GM18502 (cell line): ENCODE data around the gene GLI3.

Experiments used
- ATAC-seq: cut with Tn5 transposase; IDR thresholded peaks from one replicate; pipeline ENCODE4 v1.9.1; 2021; ENCODE audit warnings: mild to moderate bottlenecking; ENCODE audit not compliant: unreplicated experiment, poor library complexity

GLI3 gene

DNA sequence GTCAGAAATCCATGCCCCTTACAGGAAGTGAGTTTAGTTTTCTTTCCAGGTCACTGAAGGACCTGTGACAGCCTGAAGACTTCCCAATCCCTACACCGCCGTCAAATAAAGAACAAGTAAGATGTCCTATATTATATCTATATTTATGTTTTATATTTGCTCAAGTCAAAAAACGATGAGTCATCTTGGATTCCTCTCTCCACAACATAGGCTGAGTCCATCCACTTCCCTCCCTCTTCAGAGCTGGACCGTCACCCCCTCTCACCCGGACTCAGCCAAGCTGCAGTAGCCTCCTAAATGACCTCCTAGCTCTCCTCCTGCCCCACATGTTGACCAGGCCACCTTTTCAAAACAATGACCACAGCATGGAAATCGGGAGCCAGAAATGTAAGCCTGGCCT is 53.5 kb downstream of the GLI3 start:
- no peak for ATAC-seq

- no peak for ATAC-seq
Observed at GRCh38 chr7:42181566-42181965, 55.4 kb downstream of the GLI3 start.

DNA sequence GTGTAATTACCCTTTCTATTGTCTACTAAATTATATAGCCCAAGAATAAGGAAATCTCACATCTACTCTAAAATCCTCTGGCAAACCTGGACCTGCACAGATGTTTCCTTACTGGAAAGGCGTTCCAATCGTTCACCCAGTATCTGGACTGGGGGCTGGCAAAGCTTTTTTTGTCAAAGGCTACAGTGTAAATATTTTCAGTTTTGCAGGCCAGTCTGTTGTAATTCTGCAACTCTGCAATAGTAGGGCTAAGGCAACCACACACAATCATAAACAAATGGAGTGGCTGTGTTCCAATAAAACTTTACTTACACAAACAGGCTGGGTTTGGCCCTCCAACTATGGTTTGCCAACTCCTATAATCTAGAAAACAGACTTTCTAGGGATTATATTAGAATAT is 56.2 kb downstream of the GLI3 start:
- ATAC-seq = no peak

- no peak for ATAC-seq
Observed at GRCh38 chr7:42176724-42177101, 60.3 kb downstream of the GLI3 start.

GRCh38 chr7:42175834-42176723 is 60.9 kb downstream of the GLI3 start:
- no peak for ATAC-seq

- ATAC-seq = no peak
Observed at GRCh38 chr7:42174391-42174912, 62.6 kb downstream of the GLI3 start.

GRCh38 chr7:42170724-42171123 is 66.3 kb downstream of the GLI3 start:
- ATAC-seq = no peak

DNA sequence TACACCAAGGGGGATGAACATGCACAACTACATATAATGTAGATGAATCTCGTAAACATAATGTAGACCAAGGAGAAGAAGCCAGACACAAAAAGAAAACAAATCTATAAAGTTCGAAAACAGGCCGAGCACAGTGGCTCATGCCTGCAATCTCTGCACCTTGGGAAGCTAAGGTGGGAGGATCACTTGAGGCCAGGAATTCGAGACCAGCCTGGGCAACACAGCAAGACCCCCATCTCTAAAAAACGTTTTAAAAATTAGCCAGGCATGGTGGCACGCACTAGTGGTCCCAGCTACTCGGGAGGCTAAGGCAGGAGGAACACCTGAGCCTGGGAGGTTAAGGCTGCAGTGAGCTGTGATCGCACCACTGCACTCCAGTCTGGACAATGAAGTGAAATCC is 68.5 kb downstream of the GLI3 start:
- no peak for ATAC-seq

DNA sequence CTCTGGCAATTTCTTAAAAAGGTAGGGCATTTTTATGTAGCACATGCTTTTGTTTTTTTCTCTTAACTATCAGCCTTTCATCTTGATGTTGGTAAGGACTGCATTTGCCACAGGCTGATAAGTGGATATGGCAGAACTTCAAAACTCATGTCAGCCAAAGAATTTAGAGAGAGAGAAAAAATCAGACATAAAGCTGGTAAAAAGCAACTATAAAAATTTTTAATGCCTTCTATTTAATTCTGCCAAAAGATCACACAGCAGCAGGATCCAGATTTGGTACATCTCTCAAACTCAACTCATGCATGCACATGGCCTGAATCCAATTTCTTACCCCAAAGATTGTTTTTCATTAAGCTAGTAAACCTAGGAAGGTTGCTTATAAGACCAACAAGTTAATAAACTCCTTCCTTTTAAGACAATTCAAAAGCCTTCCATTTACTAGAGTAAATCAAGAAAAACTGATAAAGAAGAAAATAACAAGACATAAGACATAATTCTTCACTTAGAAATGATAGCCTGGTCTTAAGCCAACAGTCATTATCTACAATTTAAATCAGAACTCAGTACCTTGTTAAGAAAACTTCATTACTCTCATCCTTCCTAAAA is 69.3 kb downstream of the GLI3 start:
- no peak for ATAC-seq

- ATAC-seq = no peak
Observed at GRCh38 chr7:42167206-42167605, 69.8 kb downstream of the GLI3 start.

DNA sequence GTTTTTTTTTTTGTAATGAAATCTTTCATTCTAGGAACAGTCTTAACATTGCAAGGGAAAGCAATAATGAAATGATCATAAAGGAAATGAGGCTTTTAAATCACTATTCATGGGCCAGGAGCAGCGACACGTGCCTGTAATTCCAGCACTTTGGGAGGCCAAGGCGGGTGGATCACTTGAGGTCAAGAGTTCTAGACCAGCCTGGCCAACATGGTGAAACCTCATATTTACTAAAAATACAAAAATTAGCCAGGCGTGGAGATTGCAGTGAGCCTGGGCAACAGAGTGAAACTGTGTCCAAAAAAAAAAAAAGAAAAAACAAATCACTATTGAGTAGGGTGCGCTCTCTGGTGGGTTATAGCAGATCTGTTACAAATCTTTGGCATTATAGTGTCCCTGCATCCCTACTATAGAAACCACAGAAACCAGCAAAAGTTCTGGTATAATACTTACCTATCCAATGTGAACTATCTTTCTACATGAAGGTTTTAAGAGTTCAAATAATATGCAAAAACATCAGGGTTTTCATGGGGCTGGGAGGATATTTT is 72.1 kb downstream of the GLI3 start:
- no peak for ATAC-seq

GRCh38 chr7:42162560-42163325 is 74.3 kb downstream of the GLI3 start:
- no peak for ATAC-seq

DNA sequence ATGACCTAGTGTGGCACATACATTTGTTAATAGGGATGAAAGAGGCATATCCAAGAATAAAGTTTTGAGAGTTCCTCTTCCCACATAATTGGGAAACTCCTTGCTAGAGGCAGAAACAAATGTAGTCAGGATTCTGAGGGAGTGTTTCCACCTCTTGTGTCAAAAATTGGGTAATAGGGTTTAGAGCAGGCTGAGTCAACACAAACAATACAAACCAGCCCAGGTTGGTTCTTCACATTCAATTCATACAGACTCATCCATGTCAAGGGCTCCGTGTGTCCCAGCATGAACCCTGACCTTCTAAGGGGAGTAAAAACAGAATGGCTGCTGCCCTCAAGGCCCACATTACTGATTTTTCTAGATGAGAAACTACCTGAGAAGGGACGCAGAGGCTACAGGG is 75.3 kb downstream of the GLI3 start:
- ATAC-seq = no peak

GRCh38 chr7:42161110-42161509 is 75.9 kb downstream of the GLI3 start:
- no peak for ATAC-seq

- ATAC-seq = no peak
Observed at GRCh38 chr7:42159130-42159529, 77.9 kb downstream of the GLI3 start.

DNA sequence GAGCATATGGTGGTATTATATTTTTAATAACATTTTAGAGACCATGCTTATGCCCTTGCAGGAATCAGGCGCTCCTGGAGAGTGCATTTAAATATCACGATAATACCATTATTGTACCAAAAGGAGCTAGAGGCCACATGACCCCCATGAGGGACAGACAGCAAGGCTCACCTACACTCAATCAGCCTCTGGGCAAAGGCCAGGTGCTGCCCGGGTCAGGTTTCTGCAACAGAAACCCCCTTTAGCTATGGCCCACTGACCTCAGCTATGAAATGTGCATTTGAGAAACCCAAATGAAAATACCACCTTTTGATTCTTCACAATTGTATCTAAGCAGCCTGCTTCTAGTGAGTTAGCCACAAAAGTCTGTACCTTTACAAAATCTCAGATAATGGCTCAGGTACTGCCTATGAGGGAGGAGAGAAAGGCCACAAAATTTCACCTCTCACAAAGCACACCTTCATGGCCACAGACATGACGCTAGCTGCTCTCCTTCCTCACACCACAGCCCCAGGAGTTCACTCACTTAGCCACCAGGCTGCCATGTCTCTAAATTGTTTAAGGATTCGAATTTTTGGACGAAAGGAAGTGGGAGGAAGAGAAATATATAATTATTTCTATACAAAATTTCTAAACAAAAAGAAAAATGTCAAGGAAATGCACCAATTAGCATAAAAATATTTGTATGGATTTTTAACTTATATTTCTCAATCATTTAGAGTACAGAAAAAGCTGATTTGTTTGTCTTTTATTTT is 79.9 kb downstream of the GLI3 start:
- ATAC-seq = no peak

DNA sequence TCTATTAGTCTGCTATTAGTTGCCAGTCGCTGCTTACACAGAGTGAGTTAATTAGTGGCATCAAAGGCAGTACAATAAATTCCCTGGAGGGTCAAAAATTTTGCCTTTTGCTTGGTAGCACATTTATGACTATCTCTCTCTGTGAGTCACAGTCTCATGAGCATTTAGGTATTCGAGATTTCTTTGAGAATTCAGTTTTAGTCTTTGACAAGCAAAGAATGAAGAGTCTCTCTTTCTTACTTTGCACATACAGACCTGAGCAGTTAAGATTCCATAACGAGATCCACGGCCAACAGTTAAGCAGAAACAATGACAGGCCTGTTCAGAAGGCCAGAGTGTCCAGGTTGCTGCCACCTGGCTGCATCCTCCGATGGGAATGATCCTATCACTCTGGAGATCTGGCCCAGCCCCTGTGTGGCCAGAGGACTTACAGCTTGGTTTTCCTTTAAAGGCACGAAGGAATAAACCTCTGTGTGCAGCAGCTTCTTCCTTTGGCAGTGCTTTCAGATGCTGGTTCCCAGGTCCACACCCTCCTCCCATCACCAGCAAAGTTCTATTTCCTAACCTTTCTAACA is 80.6 kb downstream of the GLI3 start:
- ATAC-seq = no peak

DNA sequence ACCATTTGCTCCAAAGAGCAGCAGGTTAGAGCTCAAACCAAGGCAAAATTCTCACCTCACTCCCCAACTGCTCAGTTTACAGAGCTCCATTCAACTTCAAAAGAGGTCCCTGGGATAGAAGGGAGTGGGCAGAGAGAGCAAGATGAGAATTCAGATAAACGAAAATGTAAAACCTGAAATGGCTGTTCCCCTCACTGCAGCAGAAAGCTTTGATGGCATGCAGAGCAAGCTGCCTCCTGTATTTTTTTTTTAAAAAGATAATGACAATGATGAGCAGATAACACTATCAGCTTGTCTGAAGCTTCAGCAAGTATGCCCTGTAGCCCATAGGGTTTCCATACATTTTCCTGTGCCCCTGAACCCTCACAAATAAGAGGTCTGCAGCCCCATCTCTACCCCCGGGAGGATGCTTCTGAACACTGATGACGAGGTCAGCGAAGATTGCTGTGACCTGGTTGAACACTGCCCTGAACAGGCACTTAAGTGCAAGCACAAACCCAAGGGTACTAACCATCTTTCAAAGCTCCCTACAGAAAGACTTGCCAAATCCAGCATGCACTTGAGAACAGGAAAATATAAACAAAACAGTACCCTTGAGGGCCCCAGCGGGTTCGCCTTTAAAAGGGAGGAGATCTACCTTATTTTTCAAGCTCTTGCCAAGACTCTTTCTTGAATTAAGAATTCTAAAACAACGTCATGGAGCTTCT is 81.3 kb downstream of the GLI3 start:
- no peak for ATAC-seq

GRCh38 chr7:42154173-42154572 is 82.8 kb downstream of the GLI3 start:
- ATAC-seq = no peak
